PC-3 (cell line): ENCODE data around the gene DNLZ. TPM values are rescaled to one million over a fixed set of nuclear protein-coding genes. Genes with fewer than 3 reads are reported as not detected.

Experiments used
- ATAC-seq: fragments of 200-7000 bp; cut with Tn5 transposase; 2 replicates; pipeline ENCODE4 v1.9.1; 2020; ENCODE audit warnings: mild to moderate bottlenecking, moderate library complexity
- BruUV-seq: library from RNA; stranded (reverse); fragments of 400-500 nt; replicated peaks from 2 replicates; lab custom pipeline; 2021; lab: Mats Ljungman, UMichigan
- CTCF ChIA-PET: fragments of 300-600 bp; sonication (Branson Sonifier 250); formaldehyde crosslinking; loops from one replicate; lab custom pipeline; 2022; ENCODE audit warnings: antibody characterized with exemption; lab: Charles Lee
- POLR2A ChIA-PET: fragments of 300-600 bp; sonication (Branson Sonifier 250); formaldehyde crosslinking; loops from one replicate; lab custom pipeline; 2022; ENCODE audit warnings: antibody characterized with exemption; ENCODE audit not compliant: unreplicated experiment; lab: Charles Lee
- DNase-seq: peaks from one replicate; pipeline ENCODE4 v3.0.0-alpha.2; 2015
- H2AFZ ChIP-seq: fragments of 300-600 bp; sonication (generic); 2 replicates; pipeline ENCODE4 v1.6.0; 2016; ENCODE audit warnings: antibody characterized with exemption, low read length
- H3F3A ChIP-seq: fragments of 300-600 bp; sonication (generic); one replicate; pipeline ENCODE4 v1.6.0; 2017; ENCODE audit warnings: antibody characterized with exemption, low read length, control low read depth, mild to moderate bottlenecking; ENCODE audit not compliant: unreplicated experiment
- H3K27ac ChIP-seq: fragments of 300-600 bp; sonication (generic); 2 replicates; pipeline ENCODE4 v1.5.1; 2016; ENCODE audit warnings: mild to moderate bottlenecking, low read length
- H3K27me3 ChIP-seq: fragments of 300-600 bp; sonication (generic); 2 replicates; pipeline ENCODE4 v1.6.1; 2016; ENCODE audit warnings: low read length, mixed read lengths
- H3K36me3 ChIP-seq: fragments of 300-600 bp; sonication (generic); 2 replicates; pipeline ENCODE4 v1.6.1; 2016; ENCODE audit warnings: low read depth, mixed run types, low read length, mixed read lengths
- H3K4me1 ChIP-seq: fragments of 300-600 bp; sonication (generic); 2 replicates; pipeline ENCODE4 v1.5.1; 2016; ENCODE audit warnings: low read length; ENCODE audit not compliant: insufficient read depth
- H3K4me2 ChIP-seq: fragments of 300-600 bp; sonication (generic); 2 replicates; pipeline ENCODE4 v1.6.0; 2016; ENCODE audit warnings: low read length
- H3K4me3 ChIP-seq: fragments of 300-600 bp; sonication (generic); 2 replicates; pipeline ENCODE4 v1.5.1; 2016; ENCODE audit warnings: mild to moderate bottlenecking, low read length, mixed read lengths
- H3K79me2 ChIP-seq: fragments of 300-600 bp; sonication (generic); 2 replicates; pipeline ENCODE4 v1.6.1; 2017; ENCODE audit warnings: low read length, mixed read lengths
- H3K9ac ChIP-seq: fragments of 300-600 bp; sonication (generic); 2 replicates; pipeline ENCODE4 v1.6.0; 2016; ENCODE audit warnings: mild to moderate bottlenecking, low read length
- H3K9me2 ChIP-seq: fragments of 300-600 bp; sonication (generic); replicated peaks from 2 replicates; pipeline ENCODE4 v1.6.1; 2016; ENCODE audit warnings: mixed run types, low read length, mixed read lengths
- H3K9me3 ChIP-seq: fragments of 300-600 bp; sonication (generic); 2 replicates; pipeline ENCODE4 v1.6.1; 2016; ENCODE audit warnings: low read length, mixed read lengths
- H4K20me1 ChIP-seq: fragments of 300-600 bp; sonication (generic); 2 replicates; pipeline ENCODE4 v1.6.1; 2016; ENCODE audit warnings: low read length, mixed read lengths
- CTCF ChIP-seq: fragments of 300-600 bp; sonication (generic); conservative IDR thresholded peaks from 2 replicates; pipeline ENCODE4 v1.5.1; 2017; ENCODE audit warnings: antibody characterized with exemption, low read depth, mild to moderate bottlenecking, low read length
- EZH2 ChIP-seq: fragments of 300-600 bp; sonication (generic); IDR thresholded peaks from one replicate; pipeline ENCODE4 v1.6.1; 2017; ENCODE audit warnings: antibody characterized with exemption, mild to moderate bottlenecking, low read length; ENCODE audit not compliant: unreplicated experiment
- EZH2phosphoT487 ChIP-seq: fragments of 300-600 bp; sonication (generic); IDR thresholded peaks from 2 replicates; pipeline ENCODE4 v1.6.1; 2018; ENCODE audit warnings: mild to moderate bottlenecking, antibody characterized with exemption, low read length, borderline replicate concordance
- intact Hi-C: fragments of 100-400 bp; cut with micrococcal nuclease; formaldehyde crosslinking; loops from 2 replicates; pipeline ENCODE4 v1.9.0; 2023
- total RNA-seq: library from RNA; depleted of rRNA; stranded (reverse); fragments of >200 nt; gene quantifications from 2 replicates; pipeline ENCODE4 v1.2.3, GENCODE V29; 2014

DNLZ gene
- total RNA-seq, 1 experiment from 2014 or later = 51.4 TPM

GRCh38 chr9:136397643-136398042 is 34.1 kb upstream of the DNLZ start:
- H3K4me1 ChIP-seq = peaks cover 12% of the 10 kb centered on the region
- TF ChIP-seq EZH2 (no peak), CTCF (no peak), EZH2phosphoT487 (no peak)
- no peak overlapping the region for H3K27ac ChIP-seq
- no peak overlapping the region for H3K4me3 ChIP-seq
- no peaks in the 10 kb centered on the region for H3F3A ChIP-seq
- no peaks in the 10 kb centered on the region for H3K9me2 ChIP-seq
- no peaks in the 10 kb centered on the region for H3K9me3 ChIP-seq
- peaks cover 23% of the 10 kb centered on the region for H3K79me2 ChIP-seq
- no peak overlapping the region for H2AFZ ChIP-seq
- ChIA-PET CTCF (no interaction called here), POLR2A (no interaction called here)
- no TSS peak for BruUV-seq
- no peak overlapping the region for H3K9ac ChIP-seq
- H3K27me3 ChIP-seq = no peaks in the 10 kb centered on the region
- ATAC-seq = no peak
- intact Hi-C loops = no loop called here
- H3K36me3 ChIP-seq = peaks cover 7% of the 10 kb centered on the region
- no peaks in the 10 kb centered on the region for H4K20me1 ChIP-seq
- H3K4me2 ChIP-seq = no peak overlapping the region
- DNase-seq = no peak

GRCh38 chr9:136396219-136396515 is 32.6 kb upstream of the DNLZ start:
- DNase-seq (no peak), ATAC-seq (peak; percentile 6; the same call in 1 of the 2 replicates)
- TF ChIP-seq EZH2phosphoT487 (no peak), EZH2 (no peak), CTCF (no peak)
- Histone ChIP-seq H3F3A (no peaks in the 10 kb centered on the region), H4K20me1 (no peaks in the 10 kb centered on the region), H3K36me3 (peaks cover 7% of the 10 kb centered on the region), H3K27ac (no peak overlapping the region), H2AFZ (no peak overlapping the region), H3K27me3 (no peaks in the 10 kb centered on the region), H3K9me2 (no peaks in the 10 kb centered on the region), H3K9me3 (no peaks in the 10 kb centered on the region), H3K4me3 (no peak overlapping the region), H3K79me2 (peaks cover 23% of the 10 kb centered on the region), H3K4me2 (no peak overlapping the region), H3K4me1 (peaks cover 12% of the 10 kb centered on the region), H3K9ac (no peak overlapping the region)
- ChIA-PET POLR2A (interaction anchor here (1.0 kb wide), 1 partner anchor 33 kb away, joined by 6 read pairs; no protein-coding TSS in a partner anchor), CTCF (no interaction called here)
- no TSS peak for BruUV-seq
- intact Hi-C loops = no loop called here

DNA sequence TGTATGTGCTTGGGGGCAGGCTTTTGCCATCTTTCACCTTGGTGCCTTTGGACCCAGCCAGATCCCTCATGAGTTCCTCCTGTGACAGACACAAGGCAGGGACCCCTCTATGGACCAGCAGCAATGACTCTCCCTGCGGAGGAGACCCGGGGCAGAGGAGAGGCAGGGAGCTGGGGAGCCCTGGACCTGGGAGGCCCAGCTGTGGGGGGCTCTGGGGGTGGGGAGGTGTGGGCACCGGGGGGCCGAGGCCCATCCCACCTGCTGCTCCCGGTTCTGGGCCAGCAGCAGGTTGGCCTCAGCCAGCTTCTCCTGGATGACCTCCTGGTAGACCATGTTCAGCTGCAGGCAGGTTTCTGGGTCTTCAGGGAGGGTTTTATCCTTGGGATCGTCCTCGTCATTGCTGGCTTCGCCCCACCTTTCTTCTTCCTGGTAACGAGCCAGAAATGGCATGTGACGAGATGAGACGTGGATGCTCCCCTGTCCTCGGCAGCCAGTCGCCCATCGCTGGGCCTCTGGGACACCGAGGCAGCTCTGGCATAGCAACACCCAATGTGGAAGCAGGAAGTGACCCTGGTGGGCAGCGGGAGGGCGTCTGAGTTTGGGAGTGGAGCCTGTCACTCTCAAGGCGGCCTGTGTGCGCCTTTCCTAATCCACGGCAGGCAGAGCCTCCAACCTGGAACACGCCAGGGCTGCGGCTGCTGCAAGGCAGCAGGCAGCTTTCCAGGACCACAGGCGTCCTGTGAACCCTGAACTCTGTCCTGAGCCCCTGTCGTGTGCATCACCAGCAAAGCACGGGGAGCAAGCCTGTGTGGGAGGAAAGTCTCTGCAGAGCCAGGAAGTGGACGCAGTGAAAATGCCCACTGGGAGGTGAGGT is 32.0 kb upstream of the DNLZ start:
- Histone ChIP-seq H3K9me2 (no peaks in the 10 kb centered on the region), H3K9ac (no peak overlapping the region), H3K36me3 (peaks cover 7% of the 10 kb centered on the region), H3K27me3 (no peaks in the 10 kb centered on the region), H3K9me3 (no peaks in the 10 kb centered on the region), H3K79me2 (peaks cover 23% of the 10 kb centered on the region), H3K27ac (no peak overlapping the region), H3K4me1 (peaks cover 12% of the 10 kb centered on the region), H3K4me3 (no peak overlapping the region), H3K4me2 (no peak overlapping the region), H4K20me1 (no peaks in the 10 kb centered on the region), H2AFZ (no peak overlapping the region), H3F3A (no peaks in the 10 kb centered on the region)
- ATAC-seq (no peak), DNase-seq (no peak)
- POLR2A ChIA-PET = no interaction called here
- BruUV-seq = no TSS peak
- intact Hi-C loops = no loop called here
- CTCF ChIA-PET = no interaction called here
- TF ChIP-seq EZH2 (no peak), CTCF (no peak), EZH2phosphoT487 (no peak)
